GM10266 (cell line): ENCODE data around the gene QTRT2.

Experiments used
- DNase-seq: peaks from one replicate; pipeline ENCODE4 v3.0.0; 2012; ENCODE audit errors: extremely low spot score
- TF ChIP-seq, protein P1 (sequence below): IDR thresholded peaks from 2 replicates; pipeline ENCODE4 v1.5.1; 2012; ENCODE audit warnings: mild to moderate bottlenecking, low read depth; ENCODE audit not compliant: control insufficient read depth, insufficient read depth; ENCODE audit errors: missing control alignments

Gene QTRT2

DNA sequence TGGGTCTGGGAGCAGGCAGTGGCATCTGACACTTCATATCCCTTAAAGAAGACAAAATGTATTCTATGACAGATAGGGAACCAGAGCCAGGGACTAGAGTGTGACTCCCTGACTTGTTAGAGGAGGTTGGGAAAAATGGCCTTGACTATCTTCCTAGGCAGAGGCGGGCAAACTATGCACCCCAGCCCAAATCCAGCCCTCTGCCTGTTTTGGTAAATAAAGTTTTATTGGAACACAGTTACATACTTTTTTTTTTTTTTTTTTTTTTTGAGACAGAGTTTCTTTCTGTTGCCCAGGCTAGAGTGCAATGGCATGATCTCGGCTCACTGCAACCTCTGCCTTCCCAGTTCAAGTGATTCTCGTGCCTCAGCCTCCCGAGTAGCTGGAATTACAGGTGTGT is 47.3 kb downstream of the QTRT2 start:
- TF ChIP-seq, protein P1, sequence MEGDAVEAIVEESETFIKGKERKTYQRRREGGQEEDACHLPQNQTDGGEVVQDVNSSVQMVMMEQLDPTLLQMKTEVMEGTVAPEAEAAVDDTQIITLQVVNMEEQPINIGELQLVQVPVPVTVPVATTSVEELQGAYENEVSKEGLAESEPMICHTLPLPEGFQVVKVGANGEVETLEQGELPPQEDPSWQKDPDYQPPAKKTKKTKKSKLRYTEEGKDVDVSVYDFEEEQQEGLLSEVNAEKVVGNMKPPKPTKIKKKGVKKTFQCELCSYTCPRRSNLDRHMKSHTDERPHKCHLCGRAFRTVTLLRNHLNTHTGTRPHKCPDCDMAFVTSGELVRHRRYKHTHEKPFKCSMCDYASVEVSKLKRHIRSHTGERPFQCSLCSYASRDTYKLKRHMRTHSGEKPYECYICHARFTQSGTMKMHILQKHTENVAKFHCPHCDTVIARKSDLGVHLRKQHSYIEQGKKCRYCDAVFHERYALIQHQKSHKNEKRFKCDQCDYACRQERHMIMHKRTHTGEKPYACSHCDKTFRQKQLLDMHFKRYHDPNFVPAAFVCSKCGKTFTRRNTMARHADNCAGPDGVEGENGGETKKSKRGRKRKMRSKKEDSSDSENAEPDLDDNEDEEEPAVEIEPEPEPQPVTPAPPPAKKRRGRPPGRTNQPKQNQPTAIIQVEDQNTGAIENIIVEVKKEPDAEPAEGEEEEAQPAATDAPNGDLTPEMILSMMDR, result no peak
- no peak for DNase-seq

DNA sequence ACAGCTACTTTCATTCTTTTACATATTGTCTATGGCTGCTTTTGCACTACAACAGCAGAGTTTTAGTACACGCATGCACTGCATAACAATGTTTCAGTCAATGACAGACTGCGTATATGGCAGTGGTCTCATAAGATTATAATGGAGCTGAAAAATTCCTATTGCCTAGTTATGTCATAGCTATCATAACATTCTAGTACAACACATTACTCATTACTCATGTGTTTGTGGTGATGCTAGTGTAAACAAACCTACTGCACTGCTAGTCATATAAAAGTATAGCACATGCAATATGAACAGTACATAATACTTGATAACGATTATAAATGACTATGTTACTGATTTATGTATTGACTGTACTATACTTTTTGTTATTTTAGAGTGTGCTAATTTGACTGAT is 47.9 kb downstream of the QTRT2 start:
- TF ChIP-seq, protein P1, result no peak
- DNase-seq, result no peak

DNA sequence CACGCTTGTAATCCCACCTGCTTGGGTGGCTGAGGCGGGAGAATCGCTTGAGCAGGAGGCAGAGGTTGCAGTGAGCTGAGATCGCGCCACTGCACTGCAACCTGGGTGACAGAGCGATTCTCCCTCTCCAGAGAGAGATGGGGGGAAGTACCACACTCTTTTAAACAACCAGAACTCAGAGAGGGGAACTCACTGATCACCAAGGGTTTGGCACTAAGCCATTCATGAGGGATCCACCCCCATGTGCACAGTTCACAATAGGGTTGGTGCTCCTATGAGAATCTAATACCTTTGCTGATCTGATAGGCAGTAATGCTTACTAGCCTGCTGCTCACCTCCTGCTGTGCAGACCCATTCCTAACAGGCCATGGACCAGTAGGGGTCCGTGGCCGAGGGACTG is 51.6 kb downstream of the QTRT2 start:
- TF ChIP-seq, protein P1, result no peak
- DNase-seq, result no peak

DNA sequence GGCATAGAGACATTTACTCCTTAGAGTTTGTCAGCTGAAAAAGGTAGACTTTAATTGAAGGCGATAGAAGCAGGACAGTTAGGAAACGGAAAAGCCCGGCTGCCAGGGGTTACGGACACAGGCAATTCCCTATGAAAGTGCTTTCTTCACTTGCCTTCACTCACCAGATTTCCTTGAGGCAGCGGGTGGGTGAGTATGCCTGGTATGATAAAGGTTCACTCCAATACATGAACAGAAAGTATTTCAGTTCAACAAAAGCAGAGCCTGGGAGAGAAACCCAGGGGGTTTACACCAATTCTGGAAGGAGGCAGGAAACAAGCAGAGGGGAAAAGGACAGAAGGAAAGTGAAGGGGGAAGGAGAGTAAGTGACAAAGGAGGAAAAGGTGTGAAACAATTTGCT is 53.9 kb downstream of the QTRT2 start:
- TF ChIP-seq, protein P1, result no peak
- DNase-seq, result no peak

DNA sequence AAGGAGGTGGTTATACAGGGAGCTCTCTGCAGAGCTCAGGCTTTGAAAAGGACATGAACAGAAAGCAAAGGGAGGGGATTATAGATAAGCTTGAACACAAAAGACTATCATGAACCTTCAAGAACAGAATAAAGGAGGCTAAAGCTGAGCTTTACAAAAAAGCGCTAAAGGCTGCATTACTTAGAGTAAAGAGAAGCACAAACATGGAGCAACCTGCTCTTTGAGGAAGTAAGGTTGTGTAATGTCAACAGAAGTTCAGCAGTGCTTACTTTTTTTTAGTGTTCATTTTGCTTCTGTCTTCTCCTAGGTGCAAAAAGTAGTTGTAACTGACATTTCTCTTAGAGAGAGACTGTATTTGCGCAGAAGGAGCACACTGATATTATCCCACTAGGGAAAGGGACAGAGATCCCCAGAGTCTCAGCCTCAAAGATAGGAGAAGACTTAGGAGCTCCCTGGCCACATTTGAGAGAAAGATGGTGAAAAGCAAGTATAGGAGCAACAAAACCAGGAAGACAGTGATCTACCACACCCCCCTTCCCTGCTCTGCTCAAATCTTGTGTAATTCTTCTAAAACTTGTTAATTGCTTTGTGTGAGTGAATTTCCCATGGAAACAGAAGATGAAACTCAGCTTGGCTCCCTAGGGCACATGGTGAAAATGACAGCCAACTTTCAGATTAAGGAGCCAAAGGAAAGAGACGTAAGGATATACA is 54.7 kb downstream of the QTRT2 start:
- DNase-seq, result no peak
- TF ChIP-seq, protein P1, result no peak

DNA sequence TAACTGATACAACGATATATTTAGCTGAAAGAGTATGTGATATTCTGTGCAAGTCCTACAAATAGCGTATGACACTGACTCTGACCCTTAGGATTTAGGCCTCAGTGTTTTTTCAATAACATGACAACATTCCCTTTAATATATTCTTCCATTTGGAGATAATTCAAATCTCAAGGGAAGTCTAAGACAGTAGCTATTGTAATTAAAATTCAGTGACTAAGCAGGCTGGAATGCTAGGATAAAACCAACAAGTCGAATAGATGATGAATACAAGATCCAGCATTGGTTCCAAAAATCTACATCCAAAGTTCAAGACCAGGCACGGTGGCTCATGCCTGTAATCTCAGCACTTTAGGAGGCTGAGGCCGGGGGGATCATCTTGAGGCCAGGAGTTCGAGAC is 56.2 kb downstream of the QTRT2 start:
- TF ChIP-seq, protein P1, result no peak
- no peak for DNase-seq

DNA sequence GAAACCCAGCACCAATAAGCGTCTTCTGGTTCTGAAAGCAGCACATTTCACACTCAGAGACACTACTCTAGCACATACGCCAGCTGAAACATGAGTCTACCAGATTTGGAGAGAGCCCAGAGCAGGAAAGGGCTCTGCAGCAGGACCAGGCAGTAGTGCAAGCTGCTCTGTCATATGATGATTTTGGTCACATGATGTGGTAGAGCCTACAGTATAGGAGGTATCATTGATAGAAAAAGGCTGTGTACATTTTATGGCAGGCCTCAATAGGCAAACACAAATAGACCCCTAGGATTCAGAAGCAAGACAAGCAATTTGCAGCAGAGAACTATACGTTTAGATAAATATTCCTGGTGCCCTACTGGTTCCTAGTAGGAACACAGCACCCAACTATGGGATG is 58.2 kb downstream of the QTRT2 start:
- TF ChIP-seq, protein P1, result no peak
- no peak for DNase-seq
